PC-9 (cell line): ENCODE measurements around the gene GALC.

Source experiments
- EZH2 ChIP-seq: fragments of 200-600 bp; sonication (generic); IDR thresholded peaks from 2 replicates; pipeline ENCODE4 v1.8.0; 2017; ENCODE audit warnings: antibody characterized with exemption, low read depth
- TF ChIP-seq, protein P1 (sequence below): fragments of 200-600 bp; sonication (generic); conservative IDR thresholded peaks from 2 replicates; pipeline ENCODE4 v1.6.1; 2017; ENCODE audit warnings: mixed run types, antibody characterized with exemption, mild to moderate bottlenecking, moderate library complexity

DNA sequence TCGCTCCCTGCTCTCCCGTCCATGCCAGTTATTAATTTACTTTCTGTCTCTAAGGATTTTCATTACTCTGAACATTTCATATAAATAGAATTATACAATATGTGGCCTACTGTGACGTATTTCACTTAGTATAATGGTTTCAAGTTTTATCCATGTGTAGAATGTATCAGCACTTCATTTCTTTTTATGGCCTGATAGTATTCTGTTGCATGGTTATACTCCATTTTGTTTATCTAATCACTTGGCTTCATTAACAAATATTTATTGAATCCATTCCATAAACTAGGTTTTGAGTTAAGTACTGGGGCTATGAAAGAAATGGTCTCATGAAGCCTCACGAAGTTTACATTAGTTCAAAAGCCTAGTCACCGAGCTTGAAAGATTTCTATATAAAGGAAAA is 19.5 kb upstream of the GALC start:
- TF ChIP-seq, protein P1, sequence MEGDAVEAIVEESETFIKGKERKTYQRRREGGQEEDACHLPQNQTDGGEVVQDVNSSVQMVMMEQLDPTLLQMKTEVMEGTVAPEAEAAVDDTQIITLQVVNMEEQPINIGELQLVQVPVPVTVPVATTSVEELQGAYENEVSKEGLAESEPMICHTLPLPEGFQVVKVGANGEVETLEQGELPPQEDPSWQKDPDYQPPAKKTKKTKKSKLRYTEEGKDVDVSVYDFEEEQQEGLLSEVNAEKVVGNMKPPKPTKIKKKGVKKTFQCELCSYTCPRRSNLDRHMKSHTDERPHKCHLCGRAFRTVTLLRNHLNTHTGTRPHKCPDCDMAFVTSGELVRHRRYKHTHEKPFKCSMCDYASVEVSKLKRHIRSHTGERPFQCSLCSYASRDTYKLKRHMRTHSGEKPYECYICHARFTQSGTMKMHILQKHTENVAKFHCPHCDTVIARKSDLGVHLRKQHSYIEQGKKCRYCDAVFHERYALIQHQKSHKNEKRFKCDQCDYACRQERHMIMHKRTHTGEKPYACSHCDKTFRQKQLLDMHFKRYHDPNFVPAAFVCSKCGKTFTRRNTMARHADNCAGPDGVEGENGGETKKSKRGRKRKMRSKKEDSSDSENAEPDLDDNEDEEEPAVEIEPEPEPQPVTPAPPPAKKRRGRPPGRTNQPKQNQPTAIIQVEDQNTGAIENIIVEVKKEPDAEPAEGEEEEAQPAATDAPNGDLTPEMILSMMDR = no peak
- TF ChIP-seq EZH2 = no peak
